ENCODE measurements around the gene C6orf15. TPM values are rescaled to one million over a fixed set of nuclear protein-coding genes. Genes with fewer than 3 reads are reported as not detected.

Gene C6orf15
- total RNA-seq, 1 experiment from 2014 or later = not detected

- Histone ChIP-seq H3K4me1 (ENCODE audit: control insufficient read depth in 1 of 2, insufficient read depth in 2 of 2, low read length in 2 of 2) (peaks cover 0 to 7% of the 10 kb centered on the region in 2 experiments; a peak in 2 of 4 replicates), H3K27ac (ENCODE audit: low read depth, low read length) (no peak overlapping the region), H3K4me2 (ENCODE audit: low read length) (no peak overlapping the region), H3K36me3 (ENCODE audit: control insufficient read depth in 1 of 2, insufficient read depth in 2 of 2, low read length in 2 of 2) (no peaks in the 10 kb centered on the region), H3K79me2 (ENCODE audit: insufficient read depth, low read length) (no peaks in the 10 kb centered on the region), H3K9me2 (ENCODE audit: insufficient read depth) (no peaks in the 10 kb centered on the region), H3K27me3 (ENCODE audit: insufficient read depth, low read length) (no peaks in the 10 kb centered on the region), H3K4me3 (replicated peaks in 1 of 2; ENCODE audit: low read depth in 1 of 2, low read length in 2 of 2) (no peak overlapping the region), H2AFZ (ENCODE audit: low read depth, low read length, poor library complexity, severe bottlenecking) (no peak overlapping the region), H4K20me1 (ENCODE audit: insufficient read depth) (no peaks in the 10 kb centered on the region), H3K9ac (ENCODE audit: low read length) (no peak overlapping the region), H3K9me3 (ENCODE audit: control insufficient read depth in 1 of 2, insufficient read depth in 1 of 2, low read depth in 1 of 2, low read length in 2 of 2) (no peaks in the 10 kb centered on the region)
- RAD21 ChIA-PET (ENCODE audit: low non-redundant PET in 1 of 2, low total read pairs in 2 of 2, uncharacterized antibody in 2 of 2, unreplicated experiment in 2 of 2) = no interaction called here
- DNase-seq (ENCODE audit: low read depth, low spot score) = no peak
- POLR2A ChIA-PET = no interaction called here
- intact Hi-C loops (cut with micrococcal nuclease) = no loop called here
- BruUV-seq (replicated peaks) = no TSS peak
- TF ChIP-seq CBX3 (IDR thresholded peaks at IDR 0.05; ENCODE audit: low read depth) = no peak
- TF ChIP-seq, protein P1, sequence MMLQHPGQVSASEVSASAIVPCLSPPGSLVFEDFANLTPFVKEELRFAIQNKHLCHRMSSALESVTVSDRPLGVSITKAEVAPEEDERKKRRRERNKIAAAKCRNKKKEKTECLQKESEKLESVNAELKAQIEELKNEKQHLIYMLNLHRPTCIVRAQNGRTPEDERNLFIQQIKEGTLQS (IDR thresholded peaks at IDR 0.05) = no peak
- ATAC-seq = no peak
- CTCF ChIA-PET = interaction anchor here (0.9 to 1.3 kb wide), 2 partner anchors 8 to 17 kb away, joined by 4 read pairs; partner anchors contain the start of gene PSORS1C1
Observed at GRCh38 chr6:31131595-31131994, 19.2 kb upstream of the C6orf15 start.

DNA sequence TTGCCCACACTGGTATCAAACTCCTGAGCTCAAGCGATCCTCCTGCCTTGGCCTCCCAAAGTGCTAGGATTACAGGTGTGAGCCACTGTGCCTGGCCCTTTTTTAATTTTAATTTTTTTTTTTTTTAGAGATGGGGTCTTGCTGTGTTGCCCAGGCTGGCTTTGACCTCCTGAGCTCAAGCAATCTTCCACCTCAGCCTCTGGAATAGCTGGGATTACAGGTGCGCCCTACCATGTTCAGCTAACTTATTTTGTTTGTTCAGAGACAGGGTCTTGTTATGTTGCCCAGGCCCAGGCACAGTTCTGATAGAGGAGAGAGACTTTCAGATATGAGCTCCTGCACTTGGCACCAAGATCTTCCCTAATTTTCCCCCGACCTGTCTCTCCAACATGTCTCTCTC is 18.4 kb upstream of the C6orf15 start:
- Histone ChIP-seq H4K20me1 (ENCODE audit: insufficient read depth) (no peaks in the 10 kb centered on the region), H2AFZ (ENCODE audit: low read depth, low read length, poor library complexity, severe bottlenecking) (no peak overlapping the region), H3K9me2 (ENCODE audit: insufficient read depth) (no peaks in the 10 kb centered on the region), H3K4me3 (replicated peaks in 1 of 2; ENCODE audit: low read depth in 1 of 2, low read length in 2 of 2) (no peak overlapping the region), H3K9ac (ENCODE audit: low read length) (no peak overlapping the region), H3K79me2 (ENCODE audit: insufficient read depth, low read length) (no peaks in the 10 kb centered on the region), H3K4me2 (ENCODE audit: low read length) (no peak overlapping the region), H3K4me1 (ENCODE audit: control insufficient read depth in 1 of 2, insufficient read depth in 2 of 2, low read length in 2 of 2) (peaks cover 3 to 14% of the 10 kb centered on the region in 2 experiments), H3K9me3 (ENCODE audit: control insufficient read depth in 1 of 2, insufficient read depth in 1 of 2, low read depth in 1 of 2, low read length in 2 of 2) (no peaks in the 10 kb centered on the region), H3K36me3 (ENCODE audit: control insufficient read depth in 1 of 2, insufficient read depth in 2 of 2, low read length in 2 of 2) (no peaks in the 10 kb centered on the region), H3K27ac (ENCODE audit: low read depth, low read length) (no peak overlapping the region), H3K27me3 (ENCODE audit: insufficient read depth, low read length) (no peaks in the 10 kb centered on the region)
- ChIA-PET CTCF (interaction anchor here (1.3 to 2.6 kb wide), 2 partner anchors 9 to 16 kb away, joined by 4 to 12 read pairs; partner anchors contain the start of gene PSORS1C1), POLR2A (no interaction called here), RAD21 (ENCODE audit: low non-redundant PET in 1 of 2, low total read pairs in 2 of 2, uncharacterized antibody in 2 of 2, unreplicated experiment in 2 of 2) (no interaction called here)
- DNase-seq (ENCODE audit: low read depth, low spot score) (no peak), ATAC-seq (no peak)
- no TSS peak for BruUV-seq (replicated peaks)
- intact Hi-C loops (cut with micrococcal nuclease) = no loop called here
- TF ChIP-seq SIN3A (IDR thresholded peaks at IDR 0.05; ENCODE audit: low read depth) (no peak), ZNF274 (IDR thresholded peaks at IDR 0.05; ENCODE audit: low read depth, low read length) (no peak), POLR2AphosphoS5 (IDR thresholded peaks at IDR 0.05; ENCODE audit: low read depth, low read length) (no peak), MAX (IDR thresholded peaks at IDR 0.05) (no peak), TCF7L2 (IDR thresholded peaks at IDR 0.05; ENCODE audit: borderline replicate concordance, extremely low read depth, insufficient read depth, insufficient read length) (no peak), SRF (IDR thresholded peaks at IDR 0.05; ENCODE audit: low read depth) (no peak), SP1 (IDR thresholded peaks at IDR 0.05; ENCODE audit: low read depth) (no peak), RAD21 (IDR thresholded peaks at IDR 0.05; ENCODE audit: low read depth) (no peak), ELF1 (IDR thresholded peaks at IDR 0.05; ENCODE audit: borderline replicate concordance, low read depth) (no peak), JUND (IDR thresholded peaks at IDR 0.05) (no peak), FOSL1 (IDR thresholded peaks at IDR 0.05; ENCODE audit: low read depth) (no peak), ZBTB33 (IDR thresholded peaks at IDR 0.05; ENCODE audit: extremely low read depth, insufficient replicate concordance, low read length) (no peak), CEBPB (IDR thresholded peaks at IDR 0.05; ENCODE audit: low read depth) (no peak), EZH2phosphoT487 (IDR thresholded peaks at IDR 0.05; ENCODE audit: borderline replicate concordance) (no peak)
